Liver (tissue), 3 donors: ENCODE results near the gene CEP250.

Experiments used
- CTCF ChIP-seq: fragments of 150-350 bp; IDR thresholded peaks from 2 replicates; pipeline ENCODE4 v1.5.1; 2017; ENCODE audit warnings: improper control_type of control experiment, low read depth, low read length; ENCODE audit not compliant: missing input control
- RAD21 ChIP-seq, 2 donors: IDR thresholded peaks; 2 replicates each; pipeline ENCODE4 v1.6.1; 2016; ENCODE audit warnings: antibody characterized with exemption in 2 of 2, mild to moderate bottlenecking in 2 of 2
- SP1 ChIP-seq: IDR thresholded peaks from 2 replicates; pipeline ENCODE4 v1.6.1; 2018; ENCODE audit warnings: antibody characterized with exemption, mild to moderate bottlenecking
- YY1 ChIP-seq: IDR thresholded peaks from 2 replicates; pipeline ENCODE4 v1.6.1; 2016; ENCODE audit warnings: antibody characterized with exemption, mild to moderate bottlenecking
- donor health status: healthy.
- donor health status: healthy.

- TF ChIP-seq CTCF (no peak), YY1 (no peak), SP1 (no peak), RAD21 (IDR thresholded peaks at IDR 0.05) (no peak)
Observed at GRCh38 chr20:35560541-35560940, 105.1 kb downstream of the CEP250 start.
